HCT116 (cell line): ENCODE results near the gene TDP1. TPM values are rescaled to one million over a fixed set of nuclear protein-coding genes. Genes with fewer than 3 reads are reported as not detected.

Source experiments
- ATAC-seq: fragments of 200-7000 bp; cut with Tn5 transposase; 2 replicates; pipeline ENCODE4 v1.9.1; 2020; ENCODE audit warnings: mild to moderate bottlenecking, moderate library complexity
- BruUV-seq: library from RNA; stranded (reverse); fragments of 400-500 nt; replicated peaks from 2 replicates; lab custom pipeline; 2021; lab: Mats Ljungman, UMichigan
- CTCF ChIA-PET: fragments of 300-600 bp; sonication (Branson Sonifier 250); formaldehyde crosslinking; loops from one replicate; lab custom pipeline; 2021; ENCODE audit warnings: antibody characterized with exemption; lab: Charles Lee
- POLR2A ChIA-PET: fragments of 300-600, 350-600 bp; sonication (Branson Sonifier 250); formaldehyde crosslinking; loops from one replicate; lab custom pipeline; 2021; ENCODE audit warnings: antibody characterized with exemption; lab: Charles Lee
- RAD21 ChIA-PET, 2 experiments: fragments of 300-600 bp; sonication (Branson Sonifier 250); formaldehyde crosslinking; loops; one replicate each; lab custom pipeline; 2023; ENCODE audit warnings: low total read pairs in 2 of 2; ENCODE audit not compliant: uncharacterized antibody in 2 of 2, unreplicated experiment in 2 of 2, low non-redundant PET in 1 of 2; lab: Charles Lee
- DNase-seq: peaks from one replicate; pipeline ENCODE4 v3.0.0-alpha.2; 2010; ENCODE audit warnings: low read depth, low spot score
- H2AFZ ChIP-seq: fragments of 200-600 bp; shearing (Covaris generic), sonication (generic); 2 replicates; pipeline ENCODE4 v1.6.1; 2017; ENCODE audit warnings: low read depth, mixed run types, mixed read lengths, antibody characterized with exemption, low read length; ENCODE audit not compliant: poor library complexity, severe bottlenecking
- H3K27ac ChIP-seq: 2 replicates; pipeline ENCODE4 v1.5.1; 2012; ENCODE audit warnings: low read depth, low read length
- H3K27me3 ChIP-seq: fragments of 200-600 bp; sonication (generic); 2 replicates; pipeline ENCODE4 v1.6.1; 2016; ENCODE audit warnings: mixed run types, low read length, mixed read lengths; ENCODE audit not compliant: insufficient read depth
- H3K36me3 ChIP-seq, 2 experiments: fragments of 200-500 bp in 1 of 2; fragments of 200-600 bp in 1 of 2; sonication (Bioruptor generic) in 1 of 2; sonication (generic) in 1 of 2; 2 replicates each; pipeline versions ENCODE4 v1.5.1 to v1.6.1; 2014 to 2016; ENCODE audit warnings: low read length in 2 of 2, inconsistent platforms in 1 of 2, mixed read lengths in 1 of 2, mixed run types in 1 of 2; ENCODE audit not compliant: insufficient read depth in 2 of 2, control insufficient read depth in 1 of 2
- H3K4me1 ChIP-seq, 2 experiments: fragments of 200-600 bp in 1 of 2; sonication (generic) in 1 of 2; 2 replicates each; pipeline versions ENCODE4 v1.5.1 to v1.6.1; 2012 to 2017; ENCODE audit warnings: low read length in 2 of 2, inconsistent platforms in 1 of 2, mild to moderate bottlenecking in 1 of 2, mixed read lengths in 1 of 2, mixed run types in 1 of 2, moderate library complexity in 1 of 2; ENCODE audit not compliant: insufficient read depth in 2 of 2, control insufficient read depth in 1 of 2
- H3K4me2 ChIP-seq: fragments of 200-600 bp; sonication (generic); 2 replicates; pipeline ENCODE4 v1.6.1; 2017; ENCODE audit warnings: mixed run types, low read length, mixed read lengths
- H3K4me3 ChIP-seq, 2 experiments: fragments of 200-600 bp in 1 of 2; sonication (generic) in 1 of 2; replicated peaks in 1 of 2; 2 replicates each; pipeline ENCODE4 v1.5.1; 2011 to 2016; ENCODE audit warnings: low read length in 2 of 2, control low read depth in 1 of 2, low read depth in 1 of 2, mild to moderate bottlenecking in 1 of 2, mixed read lengths in 1 of 2, mixed run types in 1 of 2
- H3K79me2 ChIP-seq: fragments of 200-600 bp; sonication (generic); 2 replicates; pipeline ENCODE4 v1.6.1; 2017; ENCODE audit warnings: mild to moderate bottlenecking, mixed run types, low read length, moderate library complexity, mixed read lengths; ENCODE audit not compliant: insufficient read depth
- H3K9ac ChIP-seq: fragments of 200-600 bp; sonication (generic); 2 replicates; pipeline ENCODE4 v1.6.1; 2016; ENCODE audit warnings: low read length, mixed read lengths
- H3K9me2 ChIP-seq: fragments of 200-600 bp; sonication (generic), shearing (Covaris generic); 2 replicates; pipeline ENCODE4 v1.6.1; 2017; ENCODE audit warnings: mixed run types, mild to moderate bottlenecking, moderate library complexity; ENCODE audit not compliant: insufficient read depth
- H3K9me3 ChIP-seq, 2 experiments: fragments of 200-500 bp in 1 of 2; fragments of 200-600 bp in 1 of 2; sonication (Bioruptor generic) in 1 of 2; sonication (generic) in 1 of 2; 2 replicates each; pipeline ENCODE4 v1.6.1; 2014 to 2017; ENCODE audit warnings: low read length in 2 of 2, mixed read lengths in 2 of 2, inconsistent platforms in 1 of 2, low read depth in 1 of 2, mild to moderate bottlenecking in 1 of 2, mixed run types in 1 of 2, moderate library complexity in 1 of 2; ENCODE audit not compliant: control insufficient read depth in 1 of 2, insufficient read depth in 1 of 2
- H4K20me1 ChIP-seq: fragments of 200-600 bp; sonication (generic), shearing (Covaris generic); 2 replicates; pipeline ENCODE4 v1.6.1; 2017; ENCODE audit warnings: mixed run types, mild to moderate bottlenecking, moderate library complexity; ENCODE audit not compliant: insufficient read depth
- ATF3 ChIP-seq: IDR thresholded peaks from 2 replicates; pipeline ENCODE4 v1.6.1; 2012
- CEBPB ChIP-seq: IDR thresholded peaks from 2 replicates; pipeline ENCODE4 v1.6.1; 2012; ENCODE audit warnings: low read depth
- EGR1 ChIP-seq: IDR thresholded peaks from 2 replicates; pipeline ENCODE4 v1.6.1; 2012; ENCODE audit warnings: low read depth
- ELF1 ChIP-seq: IDR thresholded peaks from 2 replicates; pipeline ENCODE4 v1.6.1; 2012; ENCODE audit warnings: low read depth, borderline replicate concordance
- EZH2 ChIP-seq: fragments of 200-600 bp; sonication (generic); IDR thresholded peaks from 2 replicates; pipeline ENCODE4 v1.6.1; 2017; ENCODE audit warnings: antibody characterized with exemption, mixed run types
- EZH2phosphoT487 ChIP-seq: fragments of 200-600 bp; IDR thresholded peaks from 2 replicates; pipeline ENCODE4 v1.6.1; 2018; ENCODE audit warnings: antibody characterized with exemption, borderline replicate concordance
- FOSL1 ChIP-seq: IDR thresholded peaks from 2 replicates; pipeline ENCODE4 v1.6.1; 2012; ENCODE audit warnings: low read depth
- JUND ChIP-seq: IDR thresholded peaks from 2 replicates; pipeline ENCODE4 v1.6.1; 2012
- MAX ChIP-seq: IDR thresholded peaks from 2 replicates; pipeline ENCODE4 v1.6.1; 2012
- POLR2A ChIP-seq: IDR thresholded peaks from 2 replicates; pipeline ENCODE4 v1.7.0; 2011; ENCODE audit warnings: borderline replicate concordance; ENCODE audit not compliant: insufficient read depth, insufficient read length; ENCODE audit errors: extremely low read depth
- RAD21 ChIP-seq: IDR thresholded peaks from 2 replicates; pipeline ENCODE4 v1.6.1; 2012; ENCODE audit warnings: low read depth, mild to moderate bottlenecking
- REST ChIP-seq: IDR thresholded peaks from 2 replicates; pipeline ENCODE4 v1.6.1; 2012; ENCODE audit warnings: low read depth
- SIN3A ChIP-seq: IDR thresholded peaks from 2 replicates; pipeline ENCODE4 v1.6.1; 2012; ENCODE audit warnings: low read depth
- SP1 ChIP-seq: IDR thresholded peaks from 2 replicates; pipeline ENCODE4 v1.6.1; 2012; ENCODE audit warnings: low read depth
- SRF ChIP-seq: IDR thresholded peaks from 2 replicates; pipeline ENCODE4 v1.6.1; 2012; ENCODE audit warnings: low read depth
- TCF7L2 ChIP-seq: IDR thresholded peaks from 2 replicates; pipeline ENCODE4 v1.7.0; 2011; ENCODE audit warnings: borderline replicate concordance, inconsistent platforms; ENCODE audit not compliant: insufficient read depth, insufficient read length; ENCODE audit errors: extremely low read depth
- YY1 ChIP-seq: IDR thresholded peaks from 2 replicates; pipeline ENCODE4 v1.6.1; 2011; ENCODE audit warnings: low read length, low read depth, moderate library complexity, mild to moderate bottlenecking; ENCODE audit not compliant: insufficient replicate concordance; ENCODE audit errors: extremely low read depth
- ZBTB33 ChIP-seq: IDR thresholded peaks from 2 replicates; pipeline ENCODE4 v1.6.1; 2011; ENCODE audit warnings: mild to moderate bottlenecking, low read length, moderate library complexity; ENCODE audit not compliant: insufficient replicate concordance; ENCODE audit errors: extremely low read depth
- ZFX ChIP-seq: fragments of 450-650 bp; IDR thresholded peaks from 2 replicates; pipeline ENCODE4 v1.6.1; 2017
- ZNF274 ChIP-seq: fragments of 200-500 bp; sonication (Bioruptor generic); IDR thresholded peaks from 2 replicates; pipeline ENCODE4 v1.6.1; 2014; ENCODE audit warnings: mild to moderate bottlenecking, low read depth, low read length, inconsistent platforms
- intact Hi-C: fragments of 100-400 bp; cut with micrococcal nuclease; formaldehyde crosslinking; loops from 2 replicates; pipeline ENCODE4 v1.10.0; 2022
- total RNA-seq: library from RNA; stranded (reverse); gene quantifications from one replicate; pipeline ENCODE4 v1.2.1, GENCODE V29; 2021; ENCODE audit not compliant: unreplicated experiment

TDP1 gene
- total RNA-seq, 1 experiment from 2014 or later, result 37.1 TPM

GRCh38 chr14:89959853-89960445 lies 4.2 kb downstream of the TDP1 start:
- Histone ChIP-seq H3K27me3 (no peaks in the 10 kb centered on the region), H3K36me3 (peaks cover 4 to 21% of the 10 kb centered on the region in 2 experiments), H4K20me1 (no peaks in the 10 kb centered on the region), H3K4me1 (peaks cover 7 to 13% of the 10 kb centered on the region in 2 experiments; a peak in 3 of 4 replicates), H3K9ac (no peak overlapping the region), H3K4me3 (no peak overlapping the region), H3K9me2 (no peaks in the 10 kb centered on the region), H3K79me2 (peaks cover 47% of the 10 kb centered on the region), H3K9me3 (no peaks in the 10 kb centered on the region), H2AFZ (no peak overlapping the region), H3K27ac (no peak overlapping the region), H3K4me2 (no peak overlapping the region)
- ATAC-seq (no peak), DNase-seq (no peak)
- ChIA-PET RAD21 (no interaction called here), CTCF (no interaction called here), POLR2A (no interaction called here)
- TF ChIP-seq SRF, result no peak
- TF ChIP-seq MAX, result no peak
- TF ChIP-seq EGR1, result no peak
- TF ChIP-seq TCF7L2, result no peak
- TF ChIP-seq RAD21, result no peak
- TF ChIP-seq ZBTB33, result no peak
- TF ChIP-seq JUND, result no peak
- TF ChIP-seq SP1, result no peak
- no peak for TF ChIP-seq EZH2
- TF ChIP-seq POLR2A, result no peak
- TF ChIP-seq ZFX, result no peak
- no peak for TF ChIP-seq YY1
- no peak for TF ChIP-seq ZNF274
- no peak for TF ChIP-seq ELF1
- TF ChIP-seq REST, result no peak
- TF ChIP-seq ATF3, result no peak
- TF ChIP-seq EZH2phosphoT487, result no peak
- no peak for TF ChIP-seq CEBPB
- no peak for TF ChIP-seq SIN3A
- no peak for TF ChIP-seq FOSL1
- BruUV-seq, result no TSS peak
- intact Hi-C loops, result loop anchor here (5.0 to 10.0 kb wide), 2 partner anchors 97 to 535 kb away; no protein-coding TSS in a partner anchor
